Vagina (tissue), 2 donors: ENCODE results near the gene KLHL5. TPM values are rescaled to one million over a fixed set of nuclear protein-coding genes. Genes with fewer than 3 reads are reported as not detected.

ENCODE experiments used
- DNase-seq, 2 donors: peaks; one replicate each; pipeline ENCODE4 v3.0.0-alpha.2; 2017; ENCODE audit errors: extremely low spot score in 2 of 2
- H3K27ac ChIP-seq: fragments of 200-600 bp; sonication (generic); one replicate; pipeline ENCODE4 v1.5.1; 2019
- H3K27me3 ChIP-seq: fragments of 200-600 bp; sonication (generic); one replicate; pipeline ENCODE4 v1.5.1; 2019
- H3K36me3 ChIP-seq, 2 donors: fragments of 200-600 bp; sonication (generic); one replicate each; pipeline ENCODE4 v1.5.1; 2017 to 2019
- H3K4me1 ChIP-seq: fragments of 200-600 bp; sonication (generic); one replicate; pipeline ENCODE4 v1.5.1; 2019
- H3K4me3 ChIP-seq, 2 donors: fragments of 200-600 bp; sonication (generic); 1 replicate in 1 of 2; 2 replicates in 1 of 2; pipeline ENCODE4 v1.5.1; 2016 to 2019
- H3K9me3 ChIP-seq: fragments of 200-600 bp; sonication (generic); one replicate; pipeline ENCODE4 v1.5.1; 2019
- POLR2A ChIP-seq, 2 donors: fragments of 450-650 bp; IDR thresholded peaks; one replicate each; pipeline ENCODE4 v1.6.1; 2017; ENCODE audit warnings: antibody characterized with exemption in 2 of 2, mild to moderate bottlenecking in 2 of 2, moderate library complexity in 2 of 2
- POLR2AphosphoS5 ChIP-seq, 2 donors: sonication (generic); formaldehyde crosslinking; IDR thresholded peaks; one replicate each; pipeline ENCODE4 v1.9.0; 2017; ENCODE audit warnings: antibody characterized with exemption in 2 of 2, mild to moderate bottlenecking in 2 of 2, low read depth in 1 of 2; ENCODE audit not compliant: insufficient read depth in 1 of 2
- intact Hi-C: fragments of 100-400 bp; cut with DNase I; formaldehyde crosslinking; loops from one replicate; pipeline ENCODE4 v1.15.1; 2023
- total RNA-seq: library from RNA; depleted of rRNA; stranded (reverse); fragments of >200 nt; gene quantifications from one replicate; pipeline ENCODE4 v1.2.3, GENCODE V29; 2016
- TF ChIP-seq, protein P1 (sequence below), 3 experiments: fragments of 450-650 bp in 2 of 3; fragments of 200-600 bp in 1 of 3; sonication (generic) in 1 of 3; IDR thresholded peaks; one replicate each; pipeline ENCODE4 v1.5.1; 2017 to 2019; ENCODE audit warnings: antibody characterized with exemption in 3 of 3, mild to moderate bottlenecking in 2 of 3, moderate library complexity in 2 of 3

KLHL5 gene
- total RNA-seq, 1 donor from 2014 or later: 27.0 TPM

DNA sequence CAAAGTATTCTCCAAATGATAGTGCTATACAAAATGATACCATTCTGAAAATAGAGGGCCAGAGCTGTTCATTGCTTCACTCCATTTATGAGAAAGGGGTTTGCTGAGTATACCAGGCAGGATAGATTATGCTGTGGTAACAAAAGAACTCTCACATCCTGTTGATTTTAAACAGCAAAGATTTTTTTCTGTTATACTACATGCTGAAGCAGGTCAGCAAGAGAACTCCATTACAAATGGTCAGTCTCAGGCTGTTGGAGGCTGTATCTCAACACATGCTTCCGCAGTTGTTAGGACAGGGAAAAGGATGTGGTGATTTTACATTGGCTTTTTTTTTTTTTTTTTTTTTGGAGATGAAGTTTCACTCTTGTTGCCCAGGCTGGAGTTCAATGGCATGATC lies 13.7 kb upstream of the KLHL5 start:
- Histone ChIP-seq H3K36me3 (no peaks in the 10 kb centered on the region), H3K9me3 (no peaks in the 10 kb centered on the region), H3K4me1 (peaks cover 27% of the 10 kb centered on the region), H3K4me3 (no peak overlapping the region), H3K27ac (no peak overlapping the region), H3K27me3 (no peaks in the 10 kb centered on the region)
- TF ChIP-seq POLR2A (IDR thresholded peaks at IDR 0.05): no peak
- no peak for TF ChIP-seq POLR2AphosphoS5 (IDR thresholded peaks at IDR 0.05; ENCODE audit: insufficient read depth in 1 of 2, low read depth in 1 of 2)
- TF ChIP-seq, protein P1, sequence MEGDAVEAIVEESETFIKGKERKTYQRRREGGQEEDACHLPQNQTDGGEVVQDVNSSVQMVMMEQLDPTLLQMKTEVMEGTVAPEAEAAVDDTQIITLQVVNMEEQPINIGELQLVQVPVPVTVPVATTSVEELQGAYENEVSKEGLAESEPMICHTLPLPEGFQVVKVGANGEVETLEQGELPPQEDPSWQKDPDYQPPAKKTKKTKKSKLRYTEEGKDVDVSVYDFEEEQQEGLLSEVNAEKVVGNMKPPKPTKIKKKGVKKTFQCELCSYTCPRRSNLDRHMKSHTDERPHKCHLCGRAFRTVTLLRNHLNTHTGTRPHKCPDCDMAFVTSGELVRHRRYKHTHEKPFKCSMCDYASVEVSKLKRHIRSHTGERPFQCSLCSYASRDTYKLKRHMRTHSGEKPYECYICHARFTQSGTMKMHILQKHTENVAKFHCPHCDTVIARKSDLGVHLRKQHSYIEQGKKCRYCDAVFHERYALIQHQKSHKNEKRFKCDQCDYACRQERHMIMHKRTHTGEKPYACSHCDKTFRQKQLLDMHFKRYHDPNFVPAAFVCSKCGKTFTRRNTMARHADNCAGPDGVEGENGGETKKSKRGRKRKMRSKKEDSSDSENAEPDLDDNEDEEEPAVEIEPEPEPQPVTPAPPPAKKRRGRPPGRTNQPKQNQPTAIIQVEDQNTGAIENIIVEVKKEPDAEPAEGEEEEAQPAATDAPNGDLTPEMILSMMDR (IDR thresholded peaks at IDR 0.05): no peak
- intact Hi-C loops: no loop called here
- DNase-seq: no peak

DNA sequence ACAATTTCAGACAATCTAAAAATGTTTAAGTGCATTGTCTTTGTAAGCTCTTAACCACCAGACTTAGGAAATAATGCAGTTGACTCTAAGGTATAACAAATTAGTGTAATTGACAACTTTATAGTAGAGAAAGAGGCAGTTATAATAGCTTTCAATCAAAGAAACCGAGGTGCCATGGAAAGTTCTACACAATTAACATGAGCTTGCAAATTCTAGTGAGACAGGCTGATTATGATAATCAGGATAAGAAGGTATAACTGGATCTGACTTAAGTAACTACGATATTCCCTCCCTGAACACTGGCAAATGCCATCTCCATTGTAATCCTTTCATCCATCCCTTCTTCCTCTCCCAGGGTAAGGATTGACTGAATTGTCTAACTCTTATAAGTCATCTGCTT lies 11.4 kb upstream of the KLHL5 start:
- Histone ChIP-seq H3K9me3 (no peaks in the 10 kb centered on the region), H3K36me3 (no peaks in the 10 kb centered on the region), H3K4me3 (no peak overlapping the region), H3K27me3 (no peaks in the 10 kb centered on the region), H3K4me1 (peaks cover 17% of the 10 kb centered on the region), H3K27ac (no peak overlapping the region)
- no peak for DNase-seq
- TF ChIP-seq POLR2A (IDR thresholded peaks at IDR 0.05) (no peak), POLR2AphosphoS5 (IDR thresholded peaks at IDR 0.05; ENCODE audit: insufficient read depth in 1 of 2, low read depth in 1 of 2) (no peak)
- TF ChIP-seq, protein P1 (IDR thresholded peaks at IDR 0.05): no peak
- intact Hi-C loops: no loop called here

DNA sequence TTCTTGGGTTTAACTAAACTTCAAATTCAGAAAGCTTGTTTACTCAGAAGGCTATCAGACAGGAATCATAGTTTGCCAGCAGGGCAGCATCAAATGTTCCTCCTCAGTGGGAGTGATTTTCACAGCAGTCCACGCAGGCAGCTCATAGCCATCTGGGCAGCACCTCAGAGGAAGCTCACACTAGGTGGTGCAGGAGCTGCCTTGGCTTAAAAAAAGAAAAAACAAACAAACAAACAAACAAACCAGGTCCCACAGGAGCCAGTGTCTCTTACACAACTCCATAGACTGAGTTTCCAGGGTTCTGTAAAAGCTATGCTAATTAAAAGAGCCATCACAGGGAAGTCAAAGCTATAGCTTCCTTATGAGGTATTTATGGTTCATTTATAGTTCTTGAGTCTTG lies 10.5 kb upstream of the KLHL5 start:
- intact Hi-C loops: no loop called here

DNA sequence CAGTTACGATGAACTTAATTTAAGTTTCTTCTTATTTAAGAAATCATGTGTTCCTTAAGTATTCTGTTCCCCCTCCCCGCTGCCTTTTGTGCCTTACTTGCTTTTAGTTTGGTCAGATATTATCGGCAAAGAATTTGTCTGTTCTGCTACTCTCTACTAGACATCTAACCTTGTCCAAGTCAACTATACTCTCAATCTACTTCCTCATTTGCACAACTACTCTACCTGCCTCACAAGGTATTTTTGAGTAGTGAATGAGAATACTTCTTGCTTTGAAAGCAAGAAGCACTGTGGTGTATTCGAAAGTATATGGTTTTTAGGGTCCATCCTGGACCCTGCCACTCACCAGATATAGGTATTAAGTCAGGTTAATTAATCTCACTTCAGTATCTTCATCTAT lies 8.0 kb upstream of the KLHL5 start:
- H3K4me1 ChIP-seq: no peaks in the 10 kb centered on the region
- intact Hi-C loops: no loop called here

More for the DNA sequence above, 10.5 kb upstream of the KLHL5 start:
- no peaks in the 10 kb centered on the region for H3K9me3 ChIP-seq
- TF ChIP-seq POLR2A (IDR thresholded peaks at IDR 0.05) (no peak), POLR2AphosphoS5 (IDR thresholded peaks at IDR 0.05; ENCODE audit: insufficient read depth in 1 of 2, low read depth in 1 of 2) (no peak)
- TF ChIP-seq, protein P1 (IDR thresholded peaks at IDR 0.05): no peak
- no peak overlapping the region for H3K4me3 ChIP-seq
- no peak for DNase-seq
- H3K4me1 ChIP-seq: peaks cover 9% of the 10 kb centered on the region
- no peaks in the 10 kb centered on the region for H3K36me3 ChIP-seq
- no peaks in the 10 kb centered on the region for H3K27me3 ChIP-seq
- no peak overlapping the region for H3K27ac ChIP-seq

DNA sequence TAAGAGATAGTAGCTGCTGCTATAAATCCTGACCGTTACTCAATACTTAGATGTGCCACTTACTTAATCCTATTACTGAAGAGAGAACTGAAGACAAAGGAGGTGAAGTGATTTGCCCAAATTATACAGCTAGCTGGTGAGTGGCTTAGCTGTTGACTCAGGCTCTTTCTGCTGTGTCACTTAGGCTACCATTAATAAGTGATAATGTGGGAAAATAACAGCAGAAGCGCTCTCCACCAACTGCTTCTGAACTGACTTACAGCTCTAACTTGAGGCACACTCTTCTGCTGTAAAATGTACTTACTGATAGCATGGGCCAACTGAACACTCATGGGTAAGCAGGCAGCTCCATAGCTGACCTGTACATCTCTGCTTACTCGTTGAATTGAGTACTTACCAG lies 7.5 kb upstream of the KLHL5 start:
- H3K9me3 ChIP-seq: no peaks in the 10 kb centered on the region
- H3K36me3 ChIP-seq: no peaks in the 10 kb centered on the region
- no peak overlapping the region for H3K4me3 ChIP-seq
- no peaks in the 10 kb centered on the region for H3K27me3 ChIP-seq
- intact Hi-C loops: no loop called here
- no peak for TF ChIP-seq POLR2AphosphoS5 (IDR thresholded peaks at IDR 0.05; ENCODE audit: insufficient read depth in 1 of 2, low read depth in 1 of 2)
- no peak for TF ChIP-seq POLR2A (IDR thresholded peaks at IDR 0.05)
- TF ChIP-seq, protein P1 (IDR thresholded peaks at IDR 0.05): no peak
- DNase-seq: no peak
- no peak overlapping the region for H3K27ac ChIP-seq
- H3K4me1 ChIP-seq: no peaks in the 10 kb centered on the region

More for the DNA sequence above, 8.0 kb upstream of the KLHL5 start:
- H3K27me3 ChIP-seq: no peaks in the 10 kb centered on the region
- no peaks in the 10 kb centered on the region for H3K9me3 ChIP-seq
- H3K36me3 ChIP-seq: no peaks in the 10 kb centered on the region
- H3K27ac ChIP-seq: no peak overlapping the region
- no peak for TF ChIP-seq POLR2A (IDR thresholded peaks at IDR 0.05)
- no peak for TF ChIP-seq POLR2AphosphoS5 (IDR thresholded peaks at IDR 0.05; ENCODE audit: insufficient read depth in 1 of 2, low read depth in 1 of 2)
- TF ChIP-seq, protein P1 (IDR thresholded peaks at IDR 0.05): no peak
- no peak for DNase-seq
- no peak overlapping the region for H3K4me3 ChIP-seq
